Measurements from ENCODE around the gene CCDC88C. TPM values are rescaled to one million over a fixed set of nuclear protein-coding genes. Genes with fewer than 3 reads are reported as not detected.

Gene CCDC88C
- total RNA-seq, 1 experiment from 2014 or later = 64.8 TPM

GRCh38 chr14:91394105-91395081 is 23.2 kb downstream of the CCDC88C start:
- Mint-ChIP-seq H3K4me3 (peak overlapping the region; percentile 2; the same call in 1 of the 2 replicates), H3K27me3 (ENCODE audit: low read depth) (no peaks in the 10 kb centered on the region), H3K27ac (peak overlapping the region; percentile 97), H3K4me1 (peaks cover 79% of the 10 kb centered on the region), H3K36me3 (peaks cover 6% of the 10 kb centered on the region), H3K9me3 (peaks cover 4% of the 10 kb centered on the region)
- ATAC-seq (peak; percentile 9), DNase-seq (ENCODE audit: low spot score) (no peak)
- TF ChIP-seq GRHL2 (CRISPR knock-in tag; IDR thresholded peaks at IDR 0.05; ENCODE audit: insufficient replicate concordance, severe bottlenecking) (no peak), ZNF532 (CRISPR knock-in tag; IDR thresholded peaks at IDR 0.05; ENCODE audit: borderline replicate concordance) (no peak), ZNF423 (CRISPR knock-in tag; IDR thresholded peaks at IDR 0.05) (peak; percentile 61)
- ChIA-PET POLR2A (interaction anchor here (0.8 kb wide), 1 partner anchor 21 kb away, joined by 3 read pairs; no protein-coding TSS in a partner anchor), CTCF (interaction anchor here (0.6 to 1.9 kb wide), 5 partner anchors 39 to 71 kb away, joined by 3 to 19 read pairs (median 6); no protein-coding TSS in a partner anchor)

GRCh38 chr14:91392623-91393303 is 24.9 kb downstream of the CCDC88C start:
- Mint-ChIP-seq H3K27me3 (ENCODE audit: low read depth) (no peaks in the 10 kb centered on the region), H3K4me1 (peaks cover 84% of the 10 kb centered on the region), H3K9me3 (peaks cover 4% of the 10 kb centered on the region), H3K36me3 (peaks cover 6% of the 10 kb centered on the region), H3K27ac (peak overlapping the region; percentile 75), H3K4me3 (no peak overlapping the region)
- ChIA-PET POLR2A (no interaction called here), CTCF (interaction anchor here (0.8 to 1.8 kb wide), 5 partner anchors 20 to 106 kb away, joined by 3 to 8 read pairs (median 5); no protein-coding TSS in a partner anchor)
- DNase-seq (ENCODE audit: low spot score) (no peak), ATAC-seq (peak; percentile 10)
- TF ChIP-seq AR (CRISPR knock-in tag; IDR thresholded peaks at IDR 0.05) (no peak), CREM (CRISPR knock-in tag; IDR thresholded peaks at IDR 0.05) (no peak), NFYB (CRISPR knock-in tag; conservative IDR thresholded peaks at IDR 0.05; ENCODE audit: low read depth) (no peak), FOXK1 (CRISPR knock-in tag; IDR thresholded peaks at IDR 0.05) (no peak), SOX15 (CRISPR knock-in tag; IDR thresholded peaks at IDR 0.05) (no peak), STAT6 (CRISPR knock-in tag; conservative IDR thresholded peaks at IDR 0.05; ENCODE audit: low read depth) (no peak), ZMAT4 (CRISPR knock-in tag; IDR thresholded peaks at IDR 0.05) (no peak), GRHL2 (CRISPR knock-in tag; IDR thresholded peaks at IDR 0.05; ENCODE audit: insufficient replicate concordance, severe bottlenecking) (no peak), ZNF232 (CRISPR knock-in tag; IDR thresholded peaks at IDR 0.05) (no peak), SMAD3 (CRISPR knock-in tag; IDR thresholded peaks at IDR 0.05; ENCODE audit: borderline replicate concordance) (no peak), ZNF423 (CRISPR knock-in tag; IDR thresholded peaks at IDR 0.05) (no peak), SMAD4 (CRISPR knock-in tag; IDR thresholded peaks at IDR 0.05) (no peak), ZBTB43 (CRISPR knock-in tag; IDR thresholded peaks at IDR 0.05) (no peak), E2F5 (CRISPR knock-in tag; IDR thresholded peaks at IDR 0.05) (no peak), ZNF416 (CRISPR knock-in tag; IDR thresholded peaks at IDR 0.05) (no peak), MYBL2 (CRISPR knock-in tag; IDR thresholded peaks at IDR 0.05) (no peak), MAX (CRISPR knock-in tag; IDR thresholded peaks at IDR 0.05) (no peak)
